Activated naive CD8-positive, alpha-beta T cell treated with anti-CD3 and anti-CD28 coated beads, Interleukin-2, amount 50 U/mL, for 24 hours (primary cell): ENCODE results near the gene RABGGTB.
"Not testable (repeated sequence)": the region's sequence is repeated elsewhere in the genome, so short reads cannot be mapped to it uniquely, and the experiment has no call there.

Experiments used
- ATAC-seq: fragments of 150-1000 bp; cut with Tn5 transposase; one replicate; pipeline ENCODE4 v1.10.0; 2021
- DNase-seq: peaks from one replicate; pipeline ENCODE4 v3.0.0; 2021
- H3K27ac Mint-ChIP-seq: one replicate; pipeline ENCODE4 v1.8.0; 2021; ENCODE audit warnings: mild to moderate bottlenecking, mixed read lengths
- H3K27me3 Mint-ChIP-seq: one replicate; pipeline ENCODE4 v1.8.0; 2021; ENCODE audit warnings: mixed read lengths
- H3K36me3 Mint-ChIP-seq: one replicate; pipeline ENCODE4 v1.8.0; 2021; ENCODE audit warnings: low read depth, mixed read lengths
- H3K4me1 Mint-ChIP-seq: one replicate; pipeline ENCODE4 v1.8.0; 2021; ENCODE audit warnings: mixed read lengths
- H3K4me3 Mint-ChIP-seq: one replicate; pipeline ENCODE4 v1.8.0; 2021; ENCODE audit warnings: mild to moderate bottlenecking, moderate library complexity, mixed read lengths
- H3K9me3 Mint-ChIP-seq: one replicate; pipeline ENCODE4 v1.8.0; 2021; ENCODE audit warnings: mixed read lengths

The RABGGTB gene

DNA sequence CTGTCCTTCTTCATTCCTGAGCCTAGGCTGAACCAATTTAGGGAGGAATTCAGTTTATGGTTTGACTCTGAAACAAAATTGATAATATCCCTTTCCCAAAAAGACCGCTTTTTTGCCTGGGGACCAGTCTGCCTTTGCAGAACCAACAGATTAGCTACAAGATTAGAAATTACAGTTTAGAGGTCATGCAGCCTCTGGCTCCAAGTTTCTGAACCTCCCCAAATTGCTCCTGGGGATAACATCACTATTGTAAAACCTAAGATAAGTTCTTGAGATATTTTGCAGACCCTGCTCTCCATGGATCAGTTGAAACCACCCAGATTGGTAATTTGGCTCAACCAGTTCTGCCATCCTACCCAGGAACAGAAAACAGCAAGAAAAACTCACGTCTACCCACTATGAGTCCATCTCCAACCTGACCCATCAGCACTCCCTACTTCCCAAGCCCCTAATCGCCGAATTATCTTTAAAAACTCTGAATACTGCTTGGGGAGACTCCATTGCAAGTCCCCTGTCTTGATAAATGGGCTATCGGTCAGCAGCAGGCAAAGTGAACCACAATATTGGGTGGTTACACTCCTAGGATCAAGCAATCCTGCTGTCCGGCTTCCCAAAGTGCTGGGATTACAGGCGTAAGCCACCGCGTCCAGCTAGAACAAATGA lies 605 bp upstream of the RABGGTB start:
- ATAC-seq (peak; percentile 2), DNase-seq (no peak)
- peaks cover 7% of the 10 kb centered on the region for H3K27me3 Mint-ChIP-seq
- H3K9me3 Mint-ChIP-seq = no peaks in the 10 kb centered on the region
- peak overlapping the region; percentile 98 for H3K27ac Mint-ChIP-seq
- peaks cover 46% of the 10 kb centered on the region for H3K36me3 Mint-ChIP-seq
- H3K4me1 Mint-ChIP-seq = peaks cover 41% of the 10 kb centered on the region
- H3K4me3 Mint-ChIP-seq = peak overlapping the region; percentile 100

DNA sequence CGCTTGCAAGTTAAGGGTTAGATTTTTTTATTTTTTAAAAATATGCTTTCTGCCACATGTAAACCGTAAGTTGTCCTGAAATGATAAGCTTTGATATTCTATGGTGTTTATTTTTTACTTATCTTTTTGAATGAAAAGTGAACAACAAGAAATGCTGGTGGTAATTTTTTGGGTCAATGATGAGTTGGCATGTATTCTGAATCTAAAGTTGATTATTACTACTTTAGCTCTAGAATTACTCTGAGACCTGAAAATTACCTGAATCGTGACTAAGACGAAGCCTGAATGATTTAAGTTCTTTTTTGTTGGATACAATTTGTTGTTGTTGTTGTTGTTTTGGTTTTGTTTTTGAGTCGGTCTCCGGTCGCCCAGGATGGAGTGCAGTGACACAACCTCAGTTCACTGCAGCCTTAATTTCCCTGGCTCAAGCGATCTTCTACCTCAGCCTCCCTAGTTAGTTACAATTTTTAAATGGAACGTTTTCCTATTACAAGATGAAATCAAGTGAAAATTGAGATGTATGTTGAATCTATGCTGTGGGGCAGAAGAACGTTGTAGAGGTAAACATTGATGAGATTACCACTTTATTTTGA lies 941 bp downstream of the RABGGTB start:
- ATAC-seq = no peak
- Mint-ChIP-seq H3K27me3 (no peaks in the 10 kb centered on the region), H3K27ac (peak overlapping the region; percentile 98), H3K4me1 (peaks cover 55% of the 10 kb centered on the region), H3K9me3 (no peaks in the 10 kb centered on the region), H3K4me3 (peak overlapping the region; percentile 100), H3K36me3 (peaks cover 62% of the 10 kb centered on the region)
- DNase-seq = no peak

DNA sequence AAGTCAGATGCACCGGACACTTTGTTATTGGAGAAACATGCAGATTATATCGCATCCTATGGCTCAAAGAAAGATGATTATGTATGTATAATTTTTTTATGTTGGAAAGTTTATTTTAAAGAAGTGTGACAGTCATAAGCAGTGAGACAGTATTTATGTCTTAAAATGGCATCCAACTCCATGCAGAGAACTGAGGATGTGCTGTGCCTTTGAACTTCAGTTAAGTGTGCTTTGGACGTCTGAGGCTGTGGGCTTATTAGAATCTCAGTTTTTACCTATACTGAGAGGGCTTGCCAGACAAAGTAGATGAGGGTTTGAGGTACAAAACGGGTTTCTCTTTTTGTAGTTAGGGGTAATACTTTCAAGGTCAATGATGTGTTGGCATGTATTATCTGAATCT lies 1.5 kb downstream of the RABGGTB start:
- Mint-ChIP-seq H3K4me3 (peak overlapping the region; percentile 100), H3K27me3 (no peaks in the 10 kb centered on the region)

DNA sequence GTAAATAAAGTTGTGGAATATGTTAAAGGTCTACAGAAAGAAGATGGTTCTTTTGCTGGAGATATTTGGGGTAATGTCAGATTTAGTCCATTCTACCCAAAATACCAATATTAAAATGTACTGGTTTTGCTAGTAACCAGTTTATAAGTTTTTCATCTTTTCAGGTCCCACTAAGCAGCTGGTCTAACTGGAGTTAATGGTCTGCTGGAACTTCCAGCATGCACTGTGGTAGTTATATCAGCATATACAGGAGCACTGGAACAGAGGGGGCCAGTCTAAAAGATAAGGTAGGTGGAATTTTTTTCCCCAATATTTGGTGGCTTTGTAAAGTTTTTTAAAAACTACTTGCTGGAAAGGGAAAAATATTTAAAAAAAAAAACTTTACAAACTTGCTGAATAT lies 3.9 kb downstream of the RABGGTB start:
- peak overlapping the region; percentile 100 for H3K4me3 Mint-ChIP-seq
- H3K27ac Mint-ChIP-seq = peak overlapping the region; percentile 98
- peaks cover 68% of the 10 kb centered on the region for H3K4me1 Mint-ChIP-seq
- no peaks in the 10 kb centered on the region for H3K9me3 Mint-ChIP-seq
- no peak for DNase-seq
- H3K36me3 Mint-ChIP-seq = peaks cover 88% of the 10 kb centered on the region
- no peaks in the 10 kb centered on the region for H3K27me3 Mint-ChIP-seq
- ATAC-seq = no peak

More for the DNA sequence above, 1.5 kb downstream of the RABGGTB start:
- H3K4me1 Mint-ChIP-seq = peaks cover 59% of the 10 kb centered on the region
- no peak for DNase-seq
- H3K27ac Mint-ChIP-seq = peak overlapping the region; percentile 98
- H3K9me3 Mint-ChIP-seq = no peaks in the 10 kb centered on the region
- no peak for ATAC-seq
- peaks cover 67% of the 10 kb centered on the region for H3K36me3 Mint-ChIP-seq

DNA sequence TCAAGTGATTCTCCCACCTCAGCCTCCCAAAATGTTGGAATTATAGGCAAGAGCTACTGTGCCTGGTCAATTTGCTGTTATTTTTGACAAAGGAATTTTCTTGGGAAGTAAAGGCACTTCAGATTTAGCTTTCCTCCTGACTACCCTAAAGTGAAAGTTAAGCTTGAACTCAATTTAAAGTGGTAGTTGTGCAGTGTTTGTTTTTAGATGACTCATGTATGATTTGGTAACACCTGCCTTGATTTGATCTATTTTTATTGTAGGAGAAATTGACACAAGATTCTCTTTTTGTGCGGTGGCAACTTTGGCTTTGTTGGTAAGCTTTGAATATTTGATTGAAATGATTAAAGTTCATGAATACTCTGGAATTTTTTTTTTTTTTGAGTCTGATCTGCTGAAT lies 5.0 kb downstream of the RABGGTB start:
- peak overlapping the region; percentile 100 for H3K4me3 Mint-ChIP-seq
- H3K36me3 Mint-ChIP-seq = peaks cover 95% of the 10 kb centered on the region
- peaks cover 60% of the 10 kb centered on the region for H3K4me1 Mint-ChIP-seq

DNA sequence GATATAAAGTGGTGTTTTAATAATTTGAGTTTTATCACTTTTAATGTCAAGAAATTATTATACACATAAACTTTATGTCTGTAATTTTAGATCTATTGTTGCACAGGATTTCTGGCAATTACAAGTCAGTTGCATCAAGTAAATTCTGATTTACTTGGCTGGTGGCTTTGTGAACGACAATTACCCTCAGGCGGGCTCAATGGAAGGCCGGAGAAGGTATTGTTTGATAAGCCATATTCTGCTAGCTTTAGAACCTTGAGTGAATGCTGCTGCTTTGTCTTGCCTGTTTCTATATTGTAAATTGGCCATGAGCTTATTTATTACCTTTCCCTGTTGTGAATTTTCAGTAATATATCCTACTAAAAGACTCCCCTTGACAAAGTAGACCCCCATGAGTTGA lies 6.0 kb downstream of the RABGGTB start:
- peak overlapping the region; percentile 78 for H3K27ac Mint-ChIP-seq
- no peaks in the 10 kb centered on the region for H3K27me3 Mint-ChIP-seq
- H3K4me3 Mint-ChIP-seq = peak overlapping the region; percentile 100
- DNase-seq = no peak
- peaks cover 59% of the 10 kb centered on the region for H3K4me1 Mint-ChIP-seq
- peaks cover 92% of the 10 kb centered on the region for H3K36me3 Mint-ChIP-seq
- no peak for ATAC-seq
- no peaks in the 10 kb centered on the region for H3K9me3 Mint-ChIP-seq

More for the DNA sequence above, 5.0 kb downstream of the RABGGTB start:
- no peak for DNase-seq
- H3K9me3 Mint-ChIP-seq = no peaks in the 10 kb centered on the region
- ATAC-seq = no peak
- H3K27ac Mint-ChIP-seq = peak overlapping the region; percentile 98
- H3K27me3 Mint-ChIP-seq = no peaks in the 10 kb centered on the region

DNA sequence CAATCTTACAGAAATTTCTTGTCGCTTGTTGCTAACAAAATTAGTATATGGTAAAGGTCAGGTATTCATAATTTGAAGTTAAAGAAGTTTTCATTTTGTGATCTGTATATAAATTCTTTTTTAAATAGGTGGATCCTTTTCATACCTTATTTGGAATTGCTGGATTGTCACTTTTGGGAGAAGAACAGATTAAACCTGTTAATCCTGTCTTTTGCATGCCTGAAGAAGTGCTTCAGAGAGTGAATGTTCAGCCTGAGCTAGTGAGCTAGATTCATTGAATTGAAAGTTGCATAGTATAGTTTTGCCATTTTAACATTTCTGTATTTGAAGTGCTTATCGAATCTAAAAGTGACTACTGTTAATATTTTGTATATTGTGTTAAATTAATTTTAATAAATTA lies 8.3 kb downstream of the RABGGTB start:
- H3K27ac Mint-ChIP-seq = peak overlapping the region; percentile 61
- no peak for DNase-seq

DNA sequence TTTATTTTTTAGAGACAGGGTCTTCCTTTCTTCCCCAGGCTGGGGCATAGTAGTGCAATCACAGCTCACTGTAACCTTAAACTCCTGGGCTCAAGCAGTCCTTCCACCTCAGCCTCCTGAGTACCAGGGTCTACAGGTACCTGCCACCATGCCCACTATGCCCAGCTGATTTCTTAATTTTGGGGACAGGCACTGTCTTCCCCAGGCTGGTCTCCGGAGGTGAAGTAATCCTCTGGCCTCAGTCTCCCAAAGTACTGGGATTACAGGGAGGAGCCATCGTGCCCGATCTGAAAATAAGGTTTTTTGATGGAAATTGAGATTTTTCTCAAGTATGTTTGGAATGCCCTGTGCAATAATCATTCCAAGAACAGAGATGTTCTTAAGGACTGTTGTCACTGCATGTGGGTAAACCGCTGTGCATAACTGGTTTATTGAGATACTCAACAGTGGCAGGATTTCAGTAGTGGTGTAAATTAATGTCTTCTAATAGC lies 9.7 kb downstream of the RABGGTB start:
- Mint-ChIP-seq H3K36me3 (peaks cover 64% of the 10 kb centered on the region), H3K27ac (peak overlapping the region; percentile 82), H3K27me3 (no peaks in the 10 kb centered on the region), H3K9me3 (no peaks in the 10 kb centered on the region), H3K4me3 (no peak overlapping the region), H3K4me1 (peaks cover 29% of the 10 kb centered on the region)
- DNase-seq = peak; percentile 31
- ATAC-seq = no peak

More for the DNA sequence above, 8.3 kb downstream of the RABGGTB start:
- H3K4me3 Mint-ChIP-seq = no peak overlapping the region
- peaks cover 77% of the 10 kb centered on the region for H3K36me3 Mint-ChIP-seq
- H3K27me3 Mint-ChIP-seq = no peaks in the 10 kb centered on the region
- no peak for ATAC-seq
- H3K9me3 Mint-ChIP-seq = no peaks in the 10 kb centered on the region
- H3K4me1 Mint-ChIP-seq = peaks cover 42% of the 10 kb centered on the region

DNA sequence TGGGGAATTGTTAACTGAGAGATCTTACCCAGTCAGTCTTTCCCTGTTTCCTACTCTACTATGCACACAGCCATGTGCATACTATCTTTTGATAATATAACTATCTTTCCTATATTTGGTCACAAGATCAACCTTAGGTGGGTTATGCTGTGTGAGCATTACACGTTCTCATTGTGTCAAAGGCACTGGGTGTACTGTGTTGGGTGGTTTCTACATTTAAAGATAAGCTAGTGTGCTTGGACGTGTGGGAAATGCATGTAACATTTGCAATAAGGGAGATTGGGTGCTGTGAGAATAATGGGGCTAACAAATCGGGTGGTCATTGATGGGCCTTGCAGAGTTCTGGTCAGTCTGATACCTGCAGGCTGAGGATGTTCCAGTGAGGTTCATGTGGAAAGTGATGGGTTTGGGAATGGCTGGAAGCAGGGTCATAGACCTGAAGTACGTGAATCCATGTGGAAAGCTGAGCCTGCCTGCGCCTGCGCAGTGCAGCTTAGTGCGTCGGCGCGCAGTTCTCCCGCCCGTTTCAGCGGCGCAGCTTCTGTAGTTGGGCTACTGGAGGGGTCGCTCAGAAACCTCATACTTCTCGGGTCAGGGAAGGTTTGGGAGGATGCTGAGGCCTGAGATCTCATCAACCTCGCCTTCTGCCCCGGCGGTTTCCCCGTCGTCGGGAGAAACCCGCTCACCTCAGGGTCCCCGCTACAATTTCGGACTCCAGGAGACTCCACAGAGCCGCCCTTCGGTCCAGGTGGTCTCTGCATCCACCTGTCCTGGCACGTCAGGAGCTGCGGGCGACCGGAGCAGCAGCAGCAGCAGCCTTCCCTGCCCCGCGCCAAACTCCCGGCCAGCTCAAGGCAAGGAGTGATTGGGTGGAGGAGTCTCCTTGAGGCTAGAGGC lies 10.6 kb downstream of the RABGGTB start, which contains the start of gene MSH4:
MSH4 (plus strand) TSS at position 507 of the 897 bp plus-strand sequence; CDS start at position 611, 104 bp downstream.
- peaks cover 21% of the 10 kb centered on the region for H3K4me1 Mint-ChIP-seq
- peak within 1 kb of the TSS; percentile 18 for H3K4me3 Mint-ChIP-seq
- H3K27me3 Mint-ChIP-seq = no peaks in the 10 kb centered on the region
- no peaks in the 10 kb centered on the region for H3K9me3 Mint-ChIP-seq
- peak; percentile 55 for DNase-seq
- H3K27ac Mint-ChIP-seq = peak within 1 kb of the TSS; percentile 82
- peak; percentile 47 for ATAC-seq
- peaks cover 55% of the 10 kb centered on the region for H3K36me3 Mint-ChIP-seq

DNA sequence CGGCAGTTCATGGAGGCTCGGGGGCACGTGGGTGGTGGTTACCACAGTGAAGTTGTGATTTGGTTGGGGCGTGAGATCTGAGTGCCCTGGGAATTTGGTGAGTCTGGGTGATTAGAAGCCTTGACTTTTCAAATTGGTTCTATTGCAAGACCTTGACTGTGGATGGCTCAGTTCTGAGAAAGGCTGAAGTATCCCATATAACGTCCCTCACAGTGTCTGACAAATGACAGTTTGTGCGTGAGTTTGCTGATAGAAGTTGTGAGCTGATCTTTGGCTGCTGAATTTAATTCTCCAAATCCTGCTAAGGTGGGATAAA lies 11.2 kb downstream of the RABGGTB start:
- ATAC-seq (no peak), DNase-seq (no peak)
- Mint-ChIP-seq H3K36me3 (peaks cover 49% of the 10 kb centered on the region), H3K27ac (peak overlapping the region; percentile 21), H3K4me1 (peaks cover 17% of the 10 kb centered on the region), H3K27me3 (no peaks in the 10 kb centered on the region), H3K9me3 (no peaks in the 10 kb centered on the region), H3K4me3 (no peak overlapping the region)

DNA sequence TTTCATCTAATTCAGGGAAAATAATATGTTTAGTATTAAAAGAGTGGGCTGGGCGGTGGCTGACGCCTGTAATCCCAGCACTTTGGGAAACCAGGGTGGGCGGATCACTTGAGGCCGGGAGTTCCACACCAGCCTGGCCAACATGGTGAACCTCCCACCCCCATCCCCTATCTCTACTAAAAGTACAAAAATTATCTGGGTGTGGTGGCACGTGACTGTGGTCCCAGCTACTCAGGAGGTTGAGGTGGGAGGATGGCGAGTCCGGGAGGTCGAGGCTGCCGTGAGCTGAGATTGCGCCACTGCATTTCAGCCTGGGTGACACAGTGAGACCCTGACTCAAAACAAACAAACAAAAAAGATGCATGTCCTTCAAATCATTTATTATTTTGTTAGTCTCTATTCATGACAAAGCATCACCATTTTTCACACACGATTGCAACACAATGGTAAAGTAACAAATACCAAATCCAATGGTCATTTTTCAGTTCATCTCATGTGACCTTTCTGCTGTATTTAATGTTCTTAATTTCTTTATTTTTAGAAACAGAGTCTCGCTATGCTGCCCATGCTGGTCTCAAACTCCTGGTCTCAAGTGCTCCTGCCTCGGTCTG lies 11.7 kb downstream of the RABGGTB start:
- Mint-ChIP-seq H3K4me1 (peaks cover 12% of the 10 kb centered on the region), H3K4me3 (no peak overlapping the region), H3K9me3 (no peaks in the 10 kb centered on the region), H3K27ac (no peak overlapping the region), H3K36me3 (peaks cover 44% of the 10 kb centered on the region), H3K27me3 (no peaks in the 10 kb centered on the region)
- no peak for ATAC-seq
- no peak for DNase-seq

DNA sequence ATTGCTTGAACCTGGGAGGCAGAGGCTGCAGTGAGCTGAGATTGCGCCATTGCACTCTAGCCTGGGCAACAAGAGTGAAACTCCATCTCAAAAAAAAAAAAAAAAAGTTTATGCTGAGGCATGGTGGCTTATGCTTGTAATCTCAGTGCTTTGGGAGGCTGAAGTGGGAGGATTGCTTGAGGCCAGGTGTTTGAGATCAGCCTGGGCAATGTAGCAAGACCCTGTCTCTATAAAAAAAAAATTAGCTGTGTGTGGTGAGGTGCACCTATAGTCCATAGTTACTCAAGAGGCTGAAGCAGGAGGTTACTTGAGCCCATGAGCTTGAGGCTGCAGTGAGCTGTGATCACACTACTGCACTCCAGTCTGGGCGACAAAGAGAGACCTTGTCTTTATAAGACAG lies 15.4 kb downstream of the RABGGTB start:
- not testable (repeated sequence) for H3K9me3 Mint-ChIP-seq

DNA sequence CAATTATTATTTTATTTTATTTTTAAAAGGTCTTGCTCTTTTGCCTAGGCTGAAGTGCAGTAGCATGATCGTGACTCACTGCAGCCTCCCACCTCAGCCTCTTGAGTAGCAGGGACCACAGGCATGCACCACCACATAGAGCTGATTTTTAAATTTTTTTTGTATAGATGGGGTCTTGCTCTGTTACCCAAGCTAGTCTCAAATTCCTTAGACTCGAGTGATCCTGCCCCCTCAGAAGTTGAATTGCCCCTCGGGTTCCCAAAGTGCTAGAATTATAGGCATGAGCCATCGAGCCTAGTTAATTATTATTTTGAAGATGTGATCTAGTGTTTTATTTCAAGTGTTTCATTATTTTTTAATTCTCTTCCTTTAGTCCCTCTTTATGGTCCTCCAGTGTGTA lies 22.9 kb downstream of the RABGGTB start:
- Mint-ChIP-seq H3K4me3 (no peak overlapping the region), H3K27me3 (no peaks in the 10 kb centered on the region), H3K27ac (no peak overlapping the region), H3K9me3 (no peaks in the 10 kb centered on the region), H3K36me3 (no peaks in the 10 kb centered on the region), H3K4me1 (no peaks in the 10 kb centered on the region)
- ATAC-seq (no peak), DNase-seq (no peak)

More for the DNA sequence above, 15.4 kb downstream of the RABGGTB start:
- not testable (repeated sequence) for ATAC-seq, H3K4me3 Mint-ChIP-seq, DNase-seq, H3K27ac Mint-ChIP-seq, H3K4me1 Mint-ChIP-seq, H3K27me3 Mint-ChIP-seq
- H3K36me3 Mint-ChIP-seq = peaks cover 11% of the 10 kb centered on the region

DNA sequence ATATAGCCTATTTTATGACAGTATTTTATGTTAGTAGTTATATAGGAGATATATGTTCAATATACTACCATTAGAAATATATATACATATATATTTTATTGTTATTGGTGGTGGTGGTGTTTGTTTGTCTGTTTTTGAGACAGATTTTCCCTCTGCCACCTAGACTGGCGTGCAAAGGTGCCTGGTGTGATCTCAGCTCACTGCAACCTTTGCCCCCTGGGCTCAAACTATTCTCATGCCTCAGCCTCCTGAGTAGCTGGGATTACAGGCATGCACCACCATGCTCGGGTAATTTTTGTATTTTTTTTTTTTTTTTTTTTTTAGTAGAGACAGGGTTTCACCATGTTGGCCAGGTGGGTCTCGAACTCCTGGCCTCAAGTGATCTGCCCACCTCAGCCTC lies 24.1 kb downstream of the RABGGTB start:
- H3K9me3 Mint-ChIP-seq, DNase-seq, ATAC-seq, H3K27me3 Mint-ChIP-seq, H3K27ac Mint-ChIP-seq, H3K4me1 Mint-ChIP-seq, H3K36me3 Mint-ChIP-seq, H3K4me3 Mint-ChIP-seq: not testable (repeated sequence)
